NT2/D1 (cell line): Measurements from ENCODE around the gene SHISA5.

Source experiments
- SUZ12 ChIP-seq: IDR thresholded peaks from 2 replicates; pipeline ENCODE4 v1.6.1; 2011; ENCODE audit not compliant: insufficient read length, insufficient read depth; ENCODE audit errors: extremely low read depth
- YY1 ChIP-seq: IDR thresholded peaks from 2 replicates; pipeline ENCODE4 v1.6.1; 2011; ENCODE audit not compliant: insufficient read length, insufficient read depth
- ZNF274 ChIP-seq: IDR thresholded peaks from 2 replicates; pipeline ENCODE4 v1.6.1; 2011; ENCODE audit warnings: mild to moderate bottlenecking, low read depth, low read length

- no peak for TF ChIP-seq YY1
- no peak for TF ChIP-seq SUZ12
- TF ChIP-seq ZNF274 = no peak
These were observed 63.4 kb downstream of the SHISA5 start for GRCh38 chr3:48440590-48440958.
